SU-DHL-6 (cell line): Measurements from ENCODE around the gene NAPB.

Experiments
- H2AFZ ChIP-seq: fragments of 200-600 bp; sonication (generic); 2 replicates; pipeline ENCODE4 v1.6.1; 2014; ENCODE audit warnings: low read depth, mild to moderate bottlenecking, moderate library complexity, mixed read lengths, antibody characterized with exemption, low read length; ENCODE audit not compliant: severe bottlenecking
- H3F3A ChIP-seq: fragments of 200-600 bp; shearing (Covaris generic); 2 replicates; pipeline ENCODE4 v1.6.0; 2016; ENCODE audit warnings: antibody characterized with exemption, mild to moderate bottlenecking; ENCODE audit not compliant: insufficient read depth
- H3K27ac ChIP-seq: fragments of 200-600 bp; sonication (generic); 2 replicates; pipeline ENCODE4 v1.5.1; 2016; ENCODE audit warnings: low read depth, mild to moderate bottlenecking, low read length, moderate library complexity, mixed read lengths
- H3K27me3 ChIP-seq: fragments of 200-600 bp; sonication (generic), shearing (Covaris generic); 2 replicates; pipeline ENCODE4 v1.6.0; 2014; ENCODE audit warnings: mild to moderate bottlenecking, low read length
- H3K36me3 ChIP-seq: fragments of 200-600 bp; sonication (generic); 2 replicates; pipeline ENCODE4 v1.6.1; 2014; ENCODE audit warnings: mild to moderate bottlenecking, low read length, mixed read lengths
- H3K4me2 ChIP-seq: fragments of 300-600, 200-600 bp; shearing (Covaris generic), sonication (generic); 2 replicates; pipeline ENCODE4 v1.6.0; 2014; ENCODE audit warnings: low read length, low read depth, mild to moderate bottlenecking; ENCODE audit not compliant: poor library complexity, severe bottlenecking
- H3K4me3 ChIP-seq: fragments of 200-600 bp; sonication (generic); 2 replicates; pipeline ENCODE4 v1.5.1; 2014; ENCODE audit warnings: antibody characterized with exemption, low read length, mild to moderate bottlenecking, mixed read lengths; ENCODE audit not compliant: insufficient read depth, poor library complexity, severe bottlenecking
- H3K79me2 ChIP-seq: fragments of 200-600 bp; sonication (generic); 2 replicates; pipeline ENCODE4 v1.6.1; 2014; ENCODE audit warnings: mild to moderate bottlenecking, low read length, moderate library complexity; ENCODE audit not compliant: insufficient read depth
- H3K9ac ChIP-seq: fragments of 200-600 bp; sonication (generic); 2 replicates; pipeline ENCODE4 v1.7.0; 2014; ENCODE audit warnings: mild to moderate bottlenecking, low read length
- H3K9me2 ChIP-seq: fragments of 200-600 bp; sonication (generic); replicated peaks from 2 replicates; pipeline ENCODE4 v1.6.1; 2014; ENCODE audit warnings: low read length; ENCODE audit not compliant: insufficient read depth
- H3K9me3 ChIP-seq: fragments of 200-600 bp; sonication (generic); 2 replicates; pipeline ENCODE4 v1.6.1; 2014; ENCODE audit warnings: low read length, mixed read lengths; ENCODE audit not compliant: insufficient read depth
- H4K20me1 ChIP-seq: fragments of 200-600 bp; sonication (generic); 2 replicates; pipeline ENCODE4 v1.6.1; 2014; ENCODE audit warnings: low read depth, mild to moderate bottlenecking, antibody characterized with exemption, low read length, moderate library complexity, mixed read lengths
- EZH2phosphoT487 ChIP-seq: fragments of 200-600 bp; sonication (generic), shearing (Covaris generic); conservative IDR thresholded peaks from 2 replicates; pipeline ENCODE4 v1.6.1; 2018; ENCODE audit warnings: mild to moderate bottlenecking, antibody characterized with exemption, low read length, moderate library complexity, mixed read lengths
- TF ChIP-seq, protein P1 (sequence below): fragments of 200-600 bp; sonication (generic); IDR thresholded peaks from one replicate; pipeline ENCODE4 v1.5.1; 2017; ENCODE audit warnings: antibody characterized with exemption, mild to moderate bottlenecking, low read length, moderate library complexity; ENCODE audit not compliant: insufficient read depth, poor library complexity, severe bottlenecking

The NAPB gene

DNA sequence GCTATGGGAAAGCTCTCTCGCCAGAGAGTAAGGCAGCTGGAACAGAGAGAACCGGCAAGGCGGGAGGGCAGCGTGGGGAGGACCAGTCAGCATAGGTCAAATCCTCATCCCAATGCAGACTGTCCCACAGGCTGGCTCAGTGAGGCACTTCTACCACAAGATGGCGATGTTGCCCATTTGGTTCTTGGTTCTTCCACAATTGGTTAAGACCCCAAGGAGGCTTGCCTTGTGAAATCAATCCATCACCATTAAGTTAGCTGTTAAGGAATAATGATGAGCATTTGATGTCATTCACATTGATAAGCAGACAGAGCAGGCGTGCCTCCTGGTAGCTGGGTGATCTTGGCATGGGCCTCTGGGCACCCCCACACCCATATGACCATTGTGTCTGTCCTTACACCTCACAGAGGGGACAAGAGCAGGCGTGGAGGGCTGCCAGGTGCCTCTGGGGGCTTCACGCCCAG, 20.6 kb upstream of the NAPB start:
- Histone ChIP-seq H4K20me1 (no peaks in the 10 kb centered on the region), H3K27ac (no peak overlapping the region), H3F3A (no peaks in the 10 kb centered on the region), H3K9me3 (no peaks in the 10 kb centered on the region), H3K4me3 (no peak overlapping the region), H2AFZ (no peak overlapping the region), H3K9me2 (no peaks in the 10 kb centered on the region), H3K36me3 (no peaks in the 10 kb centered on the region), H3K9ac (no peak overlapping the region), H3K4me2 (no peak overlapping the region), H3K27me3 (no peaks in the 10 kb centered on the region), H3K79me2 (no peaks in the 10 kb centered on the region)
- TF ChIP-seq EZH2phosphoT487 = no peak
- TF ChIP-seq, protein P1, sequence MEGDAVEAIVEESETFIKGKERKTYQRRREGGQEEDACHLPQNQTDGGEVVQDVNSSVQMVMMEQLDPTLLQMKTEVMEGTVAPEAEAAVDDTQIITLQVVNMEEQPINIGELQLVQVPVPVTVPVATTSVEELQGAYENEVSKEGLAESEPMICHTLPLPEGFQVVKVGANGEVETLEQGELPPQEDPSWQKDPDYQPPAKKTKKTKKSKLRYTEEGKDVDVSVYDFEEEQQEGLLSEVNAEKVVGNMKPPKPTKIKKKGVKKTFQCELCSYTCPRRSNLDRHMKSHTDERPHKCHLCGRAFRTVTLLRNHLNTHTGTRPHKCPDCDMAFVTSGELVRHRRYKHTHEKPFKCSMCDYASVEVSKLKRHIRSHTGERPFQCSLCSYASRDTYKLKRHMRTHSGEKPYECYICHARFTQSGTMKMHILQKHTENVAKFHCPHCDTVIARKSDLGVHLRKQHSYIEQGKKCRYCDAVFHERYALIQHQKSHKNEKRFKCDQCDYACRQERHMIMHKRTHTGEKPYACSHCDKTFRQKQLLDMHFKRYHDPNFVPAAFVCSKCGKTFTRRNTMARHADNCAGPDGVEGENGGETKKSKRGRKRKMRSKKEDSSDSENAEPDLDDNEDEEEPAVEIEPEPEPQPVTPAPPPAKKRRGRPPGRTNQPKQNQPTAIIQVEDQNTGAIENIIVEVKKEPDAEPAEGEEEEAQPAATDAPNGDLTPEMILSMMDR = peak; percentile 78

DNA sequence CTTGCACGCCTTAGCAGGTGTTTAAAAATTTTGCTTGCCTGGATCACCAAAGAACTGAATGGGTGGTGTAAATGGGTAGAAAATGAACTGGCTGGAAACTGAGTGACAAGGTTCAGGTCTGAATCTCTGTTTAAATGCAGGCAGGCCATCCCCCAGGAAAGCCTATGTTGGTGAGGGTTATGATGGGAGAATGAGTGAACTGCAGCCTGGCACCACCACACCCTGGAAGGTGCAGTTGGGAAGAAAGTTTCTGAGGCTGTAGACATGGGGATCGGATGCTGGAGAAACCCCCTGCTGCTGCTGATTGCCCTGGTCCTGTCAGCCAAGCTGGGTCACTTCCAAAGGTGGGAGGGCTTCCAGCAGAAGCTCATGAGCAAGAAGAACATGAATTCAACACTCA, 18.7 kb upstream of the NAPB start:
- Histone ChIP-seq H4K20me1 (no peaks in the 10 kb centered on the region), H3K9me3 (no peaks in the 10 kb centered on the region), H3K36me3 (no peaks in the 10 kb centered on the region), H3K4me3 (no peak overlapping the region), H3K4me2 (no peak overlapping the region), H3K9me2 (no peaks in the 10 kb centered on the region), H3K9ac (no peak overlapping the region), H3K27ac (no peak overlapping the region), H3K27me3 (no peaks in the 10 kb centered on the region), H2AFZ (no peak overlapping the region), H3F3A (no peaks in the 10 kb centered on the region), H3K79me2 (no peaks in the 10 kb centered on the region)
- TF ChIP-seq, protein P1 = no peak
- no peak for TF ChIP-seq EZH2phosphoT487

DNA sequence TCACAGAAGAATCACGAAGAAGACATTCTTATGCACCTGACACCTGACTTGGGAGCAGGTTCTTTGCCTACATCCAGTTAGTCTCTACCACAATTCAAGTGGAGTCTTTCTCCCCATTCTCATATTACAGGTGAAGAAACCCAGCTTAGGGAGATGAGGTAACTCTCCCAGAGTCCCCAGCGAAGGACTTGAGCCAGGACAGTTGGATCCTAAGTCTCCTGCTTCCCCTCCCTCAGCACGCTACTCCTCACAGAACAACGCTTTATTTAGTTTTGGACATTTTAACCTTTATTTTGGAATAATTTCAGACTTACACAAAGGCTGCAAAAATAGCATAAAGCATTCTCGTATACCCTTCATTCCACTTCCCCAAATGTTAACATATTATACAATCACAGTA, 17.4 kb upstream of the NAPB start:
- Histone ChIP-seq H3K4me3 (no peak overlapping the region), H4K20me1 (no peaks in the 10 kb centered on the region), H3K4me2 (no peak overlapping the region), H2AFZ (no peak overlapping the region), H3K9me3 (no peaks in the 10 kb centered on the region), H3K79me2 (no peaks in the 10 kb centered on the region), H3K9ac (no peak overlapping the region), H3F3A (no peaks in the 10 kb centered on the region), H3K27me3 (no peaks in the 10 kb centered on the region), H3K36me3 (no peaks in the 10 kb centered on the region), H3K27ac (no peak overlapping the region), H3K9me2 (no peaks in the 10 kb centered on the region)
- TF ChIP-seq, protein P1 = no peak
- TF ChIP-seq EZH2phosphoT487 = no peak
